ENCODE data around the gene RRP1. TPM values are rescaled to one million over a fixed set of nuclear protein-coding genes. Genes with fewer than 3 reads are reported as not detected.

The RRP1 gene
- total and polyA plus RNA-seq, 10 of the 15 experiments (the other 5 are each of a cell fraction or from before 2014, with no cell fraction given): 0.34 to 70.8 (median 35.1) TPM

DNA sequence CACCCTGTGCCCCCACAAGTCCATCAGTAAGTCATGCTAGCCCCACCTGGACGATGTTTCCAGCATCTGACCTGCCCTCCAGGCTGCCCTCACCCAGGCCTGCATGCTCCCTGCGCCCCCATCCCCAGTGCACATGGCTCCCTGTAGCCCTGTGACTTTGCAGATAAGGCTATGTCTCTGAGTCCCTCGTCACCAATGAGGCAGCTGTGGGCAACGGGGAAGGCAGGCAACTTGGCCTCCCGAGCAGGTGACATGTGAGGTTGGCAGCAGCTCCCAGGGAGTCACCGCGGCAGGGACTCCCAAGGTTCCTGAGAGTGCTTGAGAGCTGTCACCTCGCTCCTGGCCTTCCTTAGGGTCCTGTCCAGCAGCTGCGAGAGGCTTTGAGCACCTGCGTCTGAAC, 43.3 kb downstream of the RRP1 start (continued):
- no peak for TF ChIP-seq SREBF2 (IDR thresholded peaks at IDR 0.05; ENCODE audit: low read length)
- TF ChIP-seq POLR2AphosphoS5 (IDR thresholded peaks at IDR 0.05; ENCODE audit: low read length): no peak
- no peak for TF ChIP-seq CBX5 (IDR thresholded peaks at IDR 0.05; ENCODE audit: low read depth)
- TF ChIP-seq, protein P1, sequence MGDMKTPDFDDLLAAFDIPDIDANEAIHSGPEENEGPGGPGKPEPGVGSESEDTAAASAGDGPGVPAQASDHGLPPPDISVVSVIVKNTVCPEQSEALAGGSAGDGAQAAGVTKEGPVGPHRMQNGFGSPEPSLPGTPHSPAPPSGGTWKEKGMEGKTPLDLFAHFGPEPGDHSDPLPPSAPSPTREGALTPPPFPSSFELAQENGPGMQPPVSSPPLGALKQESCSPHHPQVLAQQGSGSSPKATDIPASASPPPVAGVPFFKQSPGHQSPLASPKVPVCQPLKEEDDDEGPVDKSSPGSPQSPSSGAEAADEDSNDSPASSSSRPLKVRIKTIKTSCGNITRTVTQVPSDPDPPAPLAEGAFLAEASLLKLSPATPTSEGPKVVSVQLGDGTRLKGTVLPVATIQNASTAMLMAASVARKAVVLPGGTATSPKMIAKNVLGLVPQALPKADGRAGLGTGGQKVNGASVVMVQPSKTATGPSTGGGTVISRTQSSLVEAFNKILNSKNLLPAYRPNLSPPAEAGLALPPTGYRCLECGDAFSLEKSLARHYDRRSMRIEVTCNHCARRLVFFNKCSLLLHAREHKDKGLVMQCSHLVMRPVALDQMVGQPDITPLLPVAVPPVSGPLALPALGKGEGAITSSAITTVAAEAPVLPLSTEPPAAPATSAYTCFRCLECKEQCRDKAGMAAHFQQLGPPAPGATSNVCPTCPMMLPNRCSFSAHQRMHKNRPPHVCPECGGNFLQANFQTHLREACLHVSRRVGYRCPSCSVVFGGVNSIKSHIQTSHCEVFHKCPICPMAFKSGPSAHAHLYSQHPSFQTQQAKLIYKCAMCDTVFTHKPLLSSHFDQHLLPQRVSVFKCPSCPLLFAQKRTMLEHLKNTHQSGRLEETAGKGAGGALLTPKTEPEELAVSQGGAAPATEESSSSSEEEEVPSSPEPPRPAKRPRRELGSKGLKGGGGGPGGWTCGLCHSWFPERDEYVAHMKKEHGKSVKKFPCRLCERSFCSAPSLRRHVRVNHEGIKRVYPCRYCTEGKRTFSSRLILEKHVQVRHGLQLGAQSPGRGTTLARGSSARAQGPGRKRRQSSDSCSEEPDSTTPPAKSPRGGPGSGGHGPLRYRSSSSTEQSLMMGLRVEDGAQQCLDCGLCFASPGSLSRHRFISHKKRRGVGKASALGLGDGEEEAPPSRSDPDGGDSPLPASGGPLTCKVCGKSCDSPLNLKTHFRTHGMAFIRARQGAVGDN (IDR thresholded peaks at IDR 0.05): no peak

DNA sequence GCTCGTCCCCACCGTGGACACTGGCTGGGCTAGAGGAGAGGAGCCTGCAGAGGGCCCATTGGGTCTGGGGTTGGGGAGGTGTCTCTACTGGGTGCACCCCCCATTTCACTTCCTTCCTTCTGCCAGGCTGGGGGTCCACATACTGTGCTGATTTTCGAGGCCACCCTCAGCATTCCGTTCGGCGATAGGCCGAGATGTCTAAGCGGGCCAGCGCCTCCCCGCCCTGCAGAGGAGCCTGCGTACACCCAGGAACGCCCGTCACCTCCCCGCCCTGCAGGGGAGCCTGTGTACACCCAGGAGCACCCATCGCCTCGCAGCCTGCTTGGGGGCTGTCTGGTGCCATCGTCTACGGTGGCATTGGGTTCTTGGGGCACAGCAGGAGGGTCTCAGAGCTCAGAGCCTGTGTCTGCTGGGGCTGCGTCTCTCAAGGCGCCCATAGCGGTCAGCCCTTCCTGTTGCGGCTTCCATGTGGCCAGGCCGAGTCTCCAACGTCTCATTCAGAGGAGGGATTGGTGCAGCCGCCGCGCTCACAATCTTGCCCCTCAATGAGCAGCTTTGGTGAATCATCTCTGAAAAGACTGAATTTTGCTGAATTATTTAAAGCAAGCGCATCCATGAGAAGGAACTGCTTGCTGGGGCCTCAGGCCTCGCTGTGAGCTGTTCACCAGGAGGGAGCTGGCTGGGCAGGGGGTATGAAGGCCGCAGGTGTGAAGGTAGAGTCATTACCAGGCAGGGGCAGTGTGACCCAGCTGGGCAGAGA, 44.9 kb downstream of the RRP1 start:
- no peak for DNase-seq (ENCODE audit: low read depth, low spot score)
- SMC1A ChIA-PET (ENCODE audit: uncharacterized antibody, unreplicated experiment): no interaction called here
- intact Hi-C loops (cut with micrococcal nuclease; ENCODE audit: unreplicated experiment) (no loop called here), in situ Hi-C loops (cut with MboI) (no loop called here)
- RAD21 ChIA-PET (ENCODE audit: unreplicated experiment): interaction anchor here (0.9 kb wide), 1 partner anchor 29 kb away, joined by 3 read pairs; no protein-coding TSS in a partner anchor
- H3K79me2 ChIP-seq (ENCODE audit: control insufficient read depth, insufficient read depth, low read length): no peaks in the 10 kb centered on the region
- H3K4me1 ChIP-seq (ENCODE audit: control insufficient read depth, insufficient read depth, low read length): no peaks in the 10 kb centered on the region
- CTCF ChIA-PET: no interaction called here
- 50% methylated on average over 30 of the region's 30 CpGs for WGBS (ENCODE audit: insufficient coverage, insufficient replicate concordance, low lambda C conversion rate, missing lambda C conversion rate)
- H3K36me3 ChIP-seq (ENCODE audit: control insufficient read depth in 2 of 2, insufficient read depth in 2 of 2, low read length in 1 of 2): no peaks in the 10 kb centered on the region
- ATAC-seq: no peak
- no peak overlapping the region for H3K4me2 ChIP-seq (ENCODE audit: control insufficient read depth, insufficient read depth)
- no peak overlapping the region for H3K27ac ChIP-seq (ENCODE audit: control insufficient read depth, insufficient read depth)
- H3K9me3 ChIP-seq (replicated peaks; ENCODE audit: control insufficient read depth, insufficient read depth, low read length): no peaks in the 10 kb centered on the region; the same call in 1 of the 3 replicates
- H3K4me3 ChIP-seq: no peak overlapping the region
- no peaks in the 10 kb centered on the region for H4K20me1 ChIP-seq (ENCODE audit: control insufficient read depth, insufficient read depth)
- H3K9ac ChIP-seq (ENCODE audit: control insufficient read depth, insufficient read depth, low read length): no peak overlapping the region
- POLR2A ChIA-PET: interaction anchor here (1.0 kb wide), 1 partner anchor 16 kb away, joined by 3 read pairs; no protein-coding TSS in a partner anchor
- no peak overlapping the region for H2AFZ ChIP-seq (ENCODE audit: control insufficient read depth, low read depth, low read length)
- TF ChIP-seq, protein P2, sequence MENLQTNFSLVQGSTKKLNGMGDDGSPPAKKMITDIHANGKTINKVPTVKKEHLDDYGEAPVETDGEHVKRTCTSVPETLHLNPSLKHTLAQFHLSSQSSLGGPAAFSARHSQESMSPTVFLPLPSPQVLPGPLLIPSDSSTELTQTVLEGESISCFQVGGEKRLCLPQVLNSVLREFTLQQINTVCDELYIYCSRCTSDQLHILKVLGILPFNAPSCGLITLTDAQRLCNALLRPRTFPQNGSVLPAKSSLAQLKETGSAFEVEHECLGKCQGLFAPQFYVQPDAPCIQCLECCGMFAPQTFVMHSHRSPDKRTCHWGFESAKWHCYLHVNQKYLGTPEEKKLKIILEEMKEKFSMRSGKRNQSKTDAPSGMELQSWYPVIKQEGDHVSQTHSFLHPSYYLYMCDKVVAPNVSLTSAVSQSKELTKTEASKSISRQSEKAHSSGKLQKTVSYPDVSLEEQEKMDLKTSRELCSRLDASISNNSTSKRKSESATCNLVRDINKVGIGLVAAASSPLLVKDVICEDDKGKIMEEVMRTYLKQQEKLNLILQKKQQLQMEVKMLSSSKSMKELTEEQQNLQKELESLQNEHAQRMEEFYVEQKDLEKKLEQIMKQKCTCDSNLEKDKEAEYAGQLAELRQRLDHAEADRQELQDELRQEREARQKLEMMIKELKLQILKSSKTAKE (IDR thresholded peaks at IDR 0.05; ENCODE audit: low read depth, poor library complexity, severe bottlenecking): no peak
- TF ChIP-seq MYC (IDR thresholded peaks at IDR 0.05; ENCODE audit: insufficient read depth, insufficient read length, insufficient replicate concordance, low read length, severe bottlenecking) (no peak), HDGF (IDR thresholded peaks at IDR 0.05) (no peak)
- TF ChIP-seq, protein P3, sequence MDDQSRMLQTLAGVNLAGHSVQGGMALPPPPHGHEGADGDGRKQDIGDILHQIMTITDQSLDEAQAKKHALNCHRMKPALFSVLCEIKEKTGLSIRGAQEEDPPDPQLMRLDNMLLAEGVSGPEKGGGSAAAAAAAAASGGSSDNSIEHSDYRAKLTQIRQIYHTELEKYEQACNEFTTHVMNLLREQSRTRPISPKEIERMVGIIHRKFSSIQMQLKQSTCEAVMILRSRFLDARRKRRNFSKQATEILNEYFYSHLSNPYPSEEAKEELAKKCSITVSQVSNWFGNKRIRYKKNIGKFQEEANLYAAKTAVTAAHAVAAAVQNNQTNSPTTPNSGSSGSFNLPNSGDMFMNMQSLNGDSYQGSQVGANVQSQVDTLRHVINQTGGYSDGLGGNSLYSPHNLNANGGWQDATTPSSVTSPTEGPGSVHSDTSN (IDR thresholded peaks at IDR 0.05; ENCODE audit: insufficient replicate concordance, low read depth, low read length): no peak
- FAIRE-seq: no peak
- H3K27me3 ChIP-seq (replicated peaks in 1 of 2; ENCODE audit: control insufficient read depth in 2 of 2, insufficient read depth in 2 of 2, low read length in 1 of 2): peaks cover 1 to 2% of the 10 kb centered on the region in 2 experiments; a peak in 2 of 4 replicates
- BruUV-seq (replicated peaks): no TSS peak

Measured in GM12878 (cell line).